TTC549 (cell line): ENCODE measurements around the gene SCN5A.

Experiments
- FAIRE-seq: peaks from 2 replicates; lab custom pipeline; 2012; peaks lifted over from hg19 to GRCh38; lab: Jason Lieb, UNC

SCN5A gene

DNA sequence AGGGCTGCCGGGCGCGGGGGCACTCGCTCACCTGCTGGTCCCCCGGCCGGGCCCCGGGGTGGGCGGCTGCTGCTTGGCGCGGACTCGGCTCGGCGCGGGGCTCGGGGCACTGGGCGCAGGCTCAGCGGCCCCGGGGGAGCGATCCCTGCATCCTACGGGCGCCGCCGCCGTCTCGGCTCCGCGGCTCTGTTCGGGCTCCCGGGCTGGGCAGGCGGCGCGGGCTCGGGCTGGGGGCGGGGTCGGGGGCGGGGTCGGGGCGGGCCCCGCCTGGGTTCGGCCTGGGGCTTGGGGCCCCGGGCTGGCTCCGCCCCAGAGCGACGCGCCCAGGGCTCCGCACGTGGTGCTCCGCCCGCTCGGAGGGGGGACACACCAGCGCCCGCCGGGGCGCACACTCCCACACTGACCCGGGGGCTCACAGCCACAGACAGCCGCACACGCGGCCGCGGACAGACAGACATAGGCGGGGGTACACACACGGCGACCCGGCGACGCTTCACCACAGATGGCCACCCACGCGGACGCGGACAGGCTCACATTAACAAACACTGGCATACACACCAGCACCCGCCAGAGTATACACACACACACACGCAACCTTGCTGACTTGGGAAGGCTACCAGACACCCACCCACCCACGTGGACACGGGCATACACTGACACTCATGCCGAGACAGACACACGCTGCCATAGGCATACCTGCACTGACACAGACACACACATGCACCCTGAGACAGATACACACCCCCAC, at the start of gene SCN5A:
Gene SCN5A (minus strand): TSS at position 188 of the 748 bp plus-strand sequence. CDS start 16,380 bp downstream, outside the sequence.
- no peak for FAIRE-seq

- FAIRE-seq, result no peak
These were observed 49.3 kb upstream of the SCN5A start for GRCh38 chr3:38698760-38699159.

GRCh38 chr3:38698061-38698460, 48.6 kb upstream of the SCN5A start:
- FAIRE-seq, result no peak

GRCh38 chr3:38696034-38696433, 46.5 kb upstream of the SCN5A start:
- no peak for FAIRE-seq

DNA sequence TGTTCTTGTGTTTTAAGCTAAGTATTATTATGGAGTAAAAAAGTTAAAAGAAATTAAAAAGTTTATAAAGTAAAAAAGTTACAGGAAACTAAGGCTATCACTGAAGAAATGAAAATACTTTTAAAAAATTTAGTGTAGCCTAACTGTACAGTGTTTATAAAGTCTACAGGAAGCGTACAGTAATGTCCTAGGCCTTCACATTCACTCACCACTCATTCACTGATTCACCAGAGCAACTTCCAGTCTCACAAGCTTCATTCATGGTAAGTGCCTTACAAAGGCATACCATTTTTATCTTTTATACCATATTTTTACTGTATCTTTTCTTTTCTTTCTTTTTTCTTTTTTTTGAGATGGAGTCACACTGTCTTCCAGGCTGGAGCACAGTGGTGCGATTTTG, 40.7 kb upstream of the SCN5A start:
- no peak for FAIRE-seq

GRCh38 chr3:38689774-38690173, 40.3 kb upstream of the SCN5A start:
- no peak for FAIRE-seq

GRCh38 chr3:38689346-38689745, 39.9 kb upstream of the SCN5A start:
- no peak for FAIRE-seq

- no peak for FAIRE-seq
These were observed 37.8 kb upstream of the SCN5A start for GRCh38 chr3:38687321-38687720.

DNA sequence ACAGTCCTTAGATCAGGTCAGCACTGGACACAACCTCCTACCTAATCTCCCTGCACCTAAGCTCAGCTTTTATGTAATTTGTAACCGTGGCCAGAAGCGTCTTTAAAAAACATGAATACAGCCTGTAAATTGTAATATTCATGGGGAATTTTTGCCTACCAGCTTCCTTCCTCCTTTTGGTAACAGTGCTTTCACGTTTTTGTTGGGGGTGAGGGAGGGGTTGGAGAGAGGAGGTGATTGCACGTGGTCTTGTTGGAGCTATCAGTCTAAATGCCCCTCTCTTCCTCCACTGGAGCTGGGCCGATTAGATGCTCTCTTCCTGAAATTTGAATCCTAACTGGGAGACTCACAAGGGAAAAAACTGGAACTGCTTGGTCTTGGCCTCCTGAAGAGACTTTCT, 35.1 kb upstream of the SCN5A start:
- FAIRE-seq, result no peak

GRCh38 chr3:38669668-38670067, 20.2 kb upstream of the SCN5A start:
- no peak for FAIRE-seq

DNA sequence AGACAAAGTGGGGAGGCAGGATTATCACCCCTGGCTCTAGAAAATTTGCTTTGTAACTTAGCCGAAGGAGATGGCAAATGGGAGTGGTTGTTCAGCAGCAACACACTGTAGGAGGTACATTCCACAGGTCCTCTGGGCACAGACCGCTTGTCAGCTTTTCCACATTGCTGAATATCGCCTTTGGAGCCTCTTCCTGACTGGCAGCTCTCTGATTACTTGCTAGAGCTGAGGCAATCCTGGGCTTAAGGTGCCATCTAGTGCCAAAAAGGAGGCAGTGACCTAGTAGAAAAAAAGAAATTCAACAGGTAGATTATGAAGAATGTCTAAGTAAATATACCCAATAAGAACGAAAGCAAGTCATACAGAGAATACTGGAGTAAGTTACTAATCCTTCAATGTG, 13.1 kb upstream of the SCN5A start:
- FAIRE-seq, result no peak

DNA sequence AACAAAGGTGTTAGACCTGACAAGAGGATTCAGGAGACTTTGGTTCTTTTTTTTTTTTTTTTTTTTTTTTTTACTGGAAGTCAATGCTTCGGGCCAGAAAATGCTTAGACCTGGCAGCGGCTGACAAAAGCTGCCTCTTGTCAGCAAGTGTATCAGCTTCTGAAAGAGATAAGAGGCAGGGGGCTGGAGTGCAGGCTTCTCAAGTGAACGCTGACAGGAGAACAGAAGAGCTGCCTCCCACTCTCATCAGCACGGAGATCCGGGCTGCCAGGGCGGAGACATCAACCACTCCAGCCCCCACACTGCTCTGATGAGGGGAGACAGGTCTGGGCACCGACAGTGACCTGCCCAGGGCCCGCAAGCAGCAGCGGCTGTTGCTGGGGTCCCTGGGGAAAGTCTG, 9.4 kb upstream of the SCN5A start:
- FAIRE-seq, result no peak

GRCh38 chr3:38657369-38657768, 7.9 kb upstream of the SCN5A start:
- FAIRE-seq, result no peak

DNA sequence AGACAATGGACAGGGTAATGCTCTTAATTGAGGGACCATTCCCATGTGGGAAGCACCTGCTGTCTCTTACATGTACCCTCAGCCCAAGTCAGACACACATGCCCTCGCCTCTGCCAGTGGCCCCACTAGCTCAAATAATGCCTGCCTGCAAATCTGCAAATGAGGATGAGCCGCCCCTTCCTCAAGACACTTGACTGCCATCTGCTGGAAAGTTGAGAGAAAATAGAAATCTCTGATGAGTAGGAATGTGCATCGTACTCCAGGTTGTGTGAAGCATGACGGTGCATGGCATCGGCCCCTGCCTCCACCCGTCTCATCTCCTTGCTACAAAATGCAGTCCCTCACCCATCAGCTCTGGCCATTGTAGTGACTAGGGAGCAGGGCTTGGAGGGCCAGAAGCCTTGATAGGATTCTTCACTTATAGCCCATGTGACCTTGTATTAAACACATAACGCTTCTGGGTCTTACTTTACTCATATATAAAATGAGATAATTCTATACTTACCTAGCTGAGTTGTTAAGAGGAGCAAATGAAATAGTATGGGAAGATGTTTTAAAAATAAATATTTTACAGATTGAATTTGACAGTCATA, 6.3 kb upstream of the SCN5A start:
- no peak for FAIRE-seq

DNA sequence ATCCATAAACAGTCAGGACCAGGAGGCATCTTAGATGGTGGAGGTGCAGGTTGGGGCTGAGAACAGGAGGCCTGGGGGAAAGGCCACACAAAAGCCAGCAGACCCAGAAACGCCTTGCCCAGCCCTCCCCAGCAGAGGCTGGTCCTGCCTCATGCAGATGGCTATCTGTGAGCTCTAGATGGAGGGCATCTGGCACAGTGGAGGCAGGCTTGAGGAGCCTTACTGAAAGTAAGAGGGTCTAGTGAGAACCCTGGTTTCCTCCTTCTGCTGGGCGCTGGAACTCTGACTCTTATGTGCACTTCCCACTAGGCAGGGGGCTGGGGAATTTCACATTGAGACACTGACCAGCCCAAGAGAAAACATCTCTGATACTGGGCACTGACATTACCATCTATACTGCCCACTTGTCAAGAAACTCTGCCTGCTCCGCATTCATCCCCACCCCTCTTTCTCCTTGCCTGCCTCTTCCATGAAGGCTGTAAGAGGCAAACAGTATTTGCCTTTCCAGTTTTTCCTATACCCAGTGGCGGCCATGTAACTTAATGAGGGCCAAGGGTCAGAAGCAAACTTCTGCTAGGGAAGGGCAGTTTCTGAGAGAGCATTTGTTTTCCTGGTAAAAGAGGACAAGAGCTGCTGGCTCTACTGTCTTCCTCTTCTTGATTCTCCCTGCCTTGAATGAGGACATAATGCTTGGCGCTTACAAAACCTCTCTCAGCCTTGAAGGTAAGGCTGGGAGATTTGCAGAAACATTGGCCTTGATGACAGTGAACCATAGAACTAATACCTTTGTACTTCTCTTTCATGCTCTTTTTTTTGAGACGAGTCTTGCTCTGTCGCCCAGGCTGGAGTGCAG, 4.4 kb upstream of the SCN5A start:
- FAIRE-seq, result no peak

- FAIRE-seq, result no peak
These were observed 3.4 kb upstream of the SCN5A start for GRCh38 chr3:38652934-38653333.

- no peak for FAIRE-seq
These were observed 1.8 kb upstream of the SCN5A start for GRCh38 chr3:38651153-38651789.

DNA sequence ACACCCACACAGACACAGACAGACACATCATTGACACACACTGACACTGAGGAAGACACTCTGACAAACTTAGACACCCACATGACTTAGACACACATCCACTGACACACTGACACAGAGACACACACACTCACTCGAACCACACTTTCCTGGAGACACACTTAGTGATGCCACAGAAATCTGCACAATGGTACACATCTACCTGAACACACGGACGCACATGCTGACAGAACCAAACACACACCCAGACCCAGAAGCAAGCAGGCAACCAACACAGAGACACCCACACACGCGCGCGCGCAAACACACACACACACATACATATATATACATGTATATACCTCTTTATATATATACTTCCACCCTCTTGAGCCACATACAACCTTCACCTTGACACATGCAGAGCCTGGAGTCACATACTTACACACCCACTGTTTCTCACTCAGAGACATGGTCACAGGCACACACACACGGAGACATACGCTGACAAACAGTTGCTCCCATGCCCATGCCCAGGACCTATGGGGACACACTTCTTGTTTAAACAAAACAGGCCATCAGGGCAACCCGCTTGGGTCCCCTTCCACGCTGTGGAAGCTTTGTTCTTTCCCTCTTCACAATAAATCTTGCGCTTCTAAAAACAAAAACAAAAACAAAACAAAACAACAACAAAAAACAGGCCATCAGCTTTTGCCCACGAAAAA, 913 bp upstream of the SCN5A start:
- FAIRE-seq, result no peak

DNA sequence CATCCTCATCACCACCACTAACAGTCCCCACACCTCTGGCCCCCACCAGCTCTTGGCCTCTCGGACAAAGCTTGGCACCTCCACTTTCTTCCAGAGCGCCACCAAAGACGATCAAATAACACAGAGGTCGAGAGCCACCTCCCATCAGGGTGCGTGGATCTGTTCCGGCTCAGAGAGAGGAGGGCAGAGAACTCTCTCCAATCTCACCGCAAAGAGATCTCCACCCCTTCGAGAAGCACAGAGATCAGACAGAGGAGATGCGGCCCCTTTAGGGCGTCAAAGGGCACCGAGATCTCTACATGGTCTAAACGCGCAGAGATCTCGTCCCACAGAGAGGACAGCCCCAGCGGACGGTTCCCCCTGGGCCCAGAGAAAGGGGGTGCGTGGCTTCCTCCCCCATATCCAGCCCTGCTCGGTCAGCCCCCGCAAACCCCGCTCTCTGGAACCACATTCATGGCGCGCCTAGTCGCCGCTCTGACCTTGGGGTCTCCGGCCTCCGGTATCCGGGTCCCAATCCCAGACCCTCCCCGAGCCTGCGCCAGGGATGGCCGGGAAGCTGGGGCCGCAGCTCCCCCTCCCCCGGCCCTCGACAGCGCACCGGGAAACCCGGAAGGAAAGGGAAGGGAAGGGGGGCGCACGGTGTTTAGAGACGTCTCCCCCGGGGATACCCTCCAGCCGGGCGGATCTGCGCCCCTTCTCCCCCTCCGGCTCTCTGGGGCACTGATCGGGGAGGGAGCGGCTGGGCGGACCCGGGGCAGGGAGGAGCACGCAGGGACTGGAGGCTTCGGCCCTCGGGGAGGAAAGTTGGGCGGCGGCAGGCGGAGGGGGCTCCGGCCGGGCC, 608 bp downstream of the SCN5A start:
- no peak for FAIRE-seq

- FAIRE-seq, result no peak
These were observed 1.3 kb downstream of the SCN5A start for GRCh38 chr3:38648024-38648658.
